Measurements from ENCODE around the gene PCGF2. TPM values are rescaled to one million over a fixed set of nuclear protein-coding genes. Genes with fewer than 3 reads are reported as not detected.

Gene PCGF2
- total and polyA plus RNA-seq, 2 of the 8 experiments (the other 6 are each of a cell fraction or from before 2014, with no cell fraction given) = 42.1 to 93.3 TPM

- TF ChIP-seq TBP (IDR thresholded peaks at IDR 0.05; ENCODE audit: low read depth, low read length) (no peak), USF2 (IDR thresholded peaks at IDR 0.05; ENCODE audit: low read length) (no peak), CBX5 (IDR thresholded peaks at IDR 0.05; ENCODE audit: low read depth, low read length) (no peak), KDM1A (IDR thresholded peaks at IDR 0.05; ENCODE audit: borderline replicate concordance, low read length) (no peak), YY1 (IDR thresholded peaks at IDR 0.05; ENCODE audit: low read depth, low read length) (peak; percentile 90), JUN (IDR thresholded peaks at IDR 0.05; ENCODE audit: low read depth, low read length) (no peak), ASH2L (IDR thresholded peaks at IDR 0.05; ENCODE audit: low read length) (peak; percentile 62), PHF8 (conservative IDR thresholded peaks at IDR 0.05; ENCODE audit: low read depth, low read length) (peak; percentile 37; the same call in 1 of the 2 replicates), CTCF (IDR thresholded peaks at IDR 0.05; ENCODE audit: control extremely low read depth in 1 of 3, insufficient read depth in 1 of 3, low read depth in 1 of 3, low read length in 3 of 3) (no peak), NRF1 (IDR thresholded peaks at IDR 0.05; ENCODE audit: low read depth, low read length) (no peak), POLR2A (IDR thresholded peaks at IDR 0.05; ENCODE audit: control extremely low read depth in 1 of 2, low read depth in 2 of 2, low read length in 2 of 2) (no peak), SP2 (IDR thresholded peaks at IDR 0.05; ENCODE audit: low read length) (no peak), GTF2F1 (IDR thresholded peaks at IDR 0.05; ENCODE audit: borderline replicate concordance, low read depth, low read length) (no peak), HDAC2 (IDR thresholded peaks at IDR 0.05; ENCODE audit: borderline replicate concordance in 1 of 2, low read depth in 2 of 2, low read length in 2 of 2) (no peak; a peak in 1 of 4 replicates), SIX5 (IDR thresholded peaks at IDR 0.05; ENCODE audit: low read depth, low read length) (no peak), BACH1 (IDR thresholded peaks at IDR 0.05; ENCODE audit: low read length) (peak; percentile 52; the same call in 1 of the 2 replicates)
Observed at GRCh38 chr17:38747463-38748148, 530 bp downstream of the PCGF2 start (continued).
